ACC112 (cell line): ENCODE measurements around the gene SCARF2.
"Not testable (repeated sequence)": the region's sequence is repeated elsewhere in the genome, so short reads cannot be mapped to it uniquely, and the experiment has no call there.

Experiments used
- H2AFZ ChIP-seq: fragments of 200-600 bp; sonication (generic); one replicate; pipeline ENCODE4 v1.6.0; 2017; ENCODE audit warnings: antibody characterized with exemption, low read length; ENCODE audit not compliant: unreplicated experiment
- H3K27ac ChIP-seq: fragments of 200-600 bp; sonication (generic); 2 replicates; pipeline ENCODE4 v1.5.1; 2014; ENCODE audit warnings: low read depth, mild to moderate bottlenecking, antibody characterized with exemption, low read length, moderate library complexity
- H3K27me3 ChIP-seq: fragments of 200-600 bp; sonication (generic); 2 replicates; pipeline ENCODE4 v1.6.1; 2014; ENCODE audit warnings: mild to moderate bottlenecking, antibody characterized with exemption, low read length, moderate library complexity, mixed read lengths; ENCODE audit not compliant: insufficient read depth
- H3K36me3 ChIP-seq: fragments of 200-600 bp; sonication (generic); 2 replicates; pipeline ENCODE4 v1.6.1; 2016; ENCODE audit warnings: mild to moderate bottlenecking, antibody characterized with exemption, low read length, moderate library complexity, mixed read lengths; ENCODE audit not compliant: insufficient read depth
- H3K4me1 ChIP-seq: fragments of 200-600 bp; sonication (generic); one replicate; pipeline ENCODE4 v1.6.1; 2016; ENCODE audit warnings: low read length, mixed read lengths; ENCODE audit not compliant: insufficient read depth, unreplicated experiment, control insufficient read depth
- H3K4me3 ChIP-seq: fragments of 200-600 bp; sonication (generic); 2 replicates; pipeline ENCODE4 v1.5.1; 2014; ENCODE audit warnings: mild to moderate bottlenecking, low read depth, low read length
- H3K79me2 ChIP-seq: fragments of 200-600 bp; sonication (generic); one replicate; pipeline ENCODE4 v1.6.0; 2016; ENCODE audit warnings: low read length; ENCODE audit not compliant: control insufficient read depth, unreplicated experiment, insufficient read depth

The SCARF2 gene

DNA sequence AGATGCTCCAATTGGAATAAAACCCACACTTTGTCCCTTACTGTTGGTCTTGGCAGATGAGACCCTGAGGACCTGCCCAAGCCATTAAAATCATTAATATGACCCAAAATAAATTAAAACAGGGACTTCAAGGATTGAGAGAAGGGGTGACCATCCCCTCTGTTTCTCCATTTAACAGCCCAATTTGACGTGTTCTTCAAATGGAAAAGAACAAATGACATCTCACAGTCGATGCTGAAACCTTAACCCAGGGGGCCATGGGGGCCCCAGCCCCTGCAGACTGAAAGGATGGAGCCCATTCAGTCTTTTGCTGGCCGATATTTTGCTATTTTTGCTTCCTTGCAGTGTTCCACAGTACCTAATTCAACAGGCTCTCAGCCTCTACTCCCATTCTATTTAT, 23.2 kb downstream of the SCARF2 start:
- Histone ChIP-seq H3K27ac (no peak overlapping the region), H3K27me3 (no peaks in the 10 kb centered on the region), H3K4me1 (no peaks in the 10 kb centered on the region), H3K36me3 (no peaks in the 10 kb centered on the region), H3K4me3 (no peak overlapping the region), H2AFZ (no peak overlapping the region), H3K79me2 (no peaks in the 10 kb centered on the region)

DNA sequence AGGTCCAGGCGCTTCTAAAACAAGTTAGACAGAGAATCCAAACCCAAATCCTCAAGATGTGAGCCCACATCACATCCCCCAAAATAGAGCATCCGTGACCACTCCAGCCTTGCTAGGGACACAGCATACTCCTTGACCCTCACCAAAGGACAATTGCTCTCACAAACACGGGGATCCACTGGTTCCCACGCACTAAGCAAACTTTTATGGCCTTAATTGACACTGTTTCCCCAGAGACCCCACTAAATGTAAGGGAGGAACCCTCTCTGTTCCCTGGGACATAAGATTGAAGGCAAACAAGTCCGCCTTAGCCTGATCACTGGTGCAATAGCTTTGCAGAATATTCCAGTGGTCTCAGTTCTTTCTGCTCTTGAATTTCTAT, 23.6 kb downstream of the SCARF2 start:
- no peak overlapping the region for H3K27ac ChIP-seq
- H3K4me3 ChIP-seq = no peak overlapping the region
- H3K79me2 ChIP-seq = no peaks in the 10 kb centered on the region
- no peaks in the 10 kb centered on the region for H3K27me3 ChIP-seq
- no peaks in the 10 kb centered on the region for H3K4me1 ChIP-seq
- H3K36me3 ChIP-seq = no peaks in the 10 kb centered on the region
- no peak overlapping the region for H2AFZ ChIP-seq

DNA sequence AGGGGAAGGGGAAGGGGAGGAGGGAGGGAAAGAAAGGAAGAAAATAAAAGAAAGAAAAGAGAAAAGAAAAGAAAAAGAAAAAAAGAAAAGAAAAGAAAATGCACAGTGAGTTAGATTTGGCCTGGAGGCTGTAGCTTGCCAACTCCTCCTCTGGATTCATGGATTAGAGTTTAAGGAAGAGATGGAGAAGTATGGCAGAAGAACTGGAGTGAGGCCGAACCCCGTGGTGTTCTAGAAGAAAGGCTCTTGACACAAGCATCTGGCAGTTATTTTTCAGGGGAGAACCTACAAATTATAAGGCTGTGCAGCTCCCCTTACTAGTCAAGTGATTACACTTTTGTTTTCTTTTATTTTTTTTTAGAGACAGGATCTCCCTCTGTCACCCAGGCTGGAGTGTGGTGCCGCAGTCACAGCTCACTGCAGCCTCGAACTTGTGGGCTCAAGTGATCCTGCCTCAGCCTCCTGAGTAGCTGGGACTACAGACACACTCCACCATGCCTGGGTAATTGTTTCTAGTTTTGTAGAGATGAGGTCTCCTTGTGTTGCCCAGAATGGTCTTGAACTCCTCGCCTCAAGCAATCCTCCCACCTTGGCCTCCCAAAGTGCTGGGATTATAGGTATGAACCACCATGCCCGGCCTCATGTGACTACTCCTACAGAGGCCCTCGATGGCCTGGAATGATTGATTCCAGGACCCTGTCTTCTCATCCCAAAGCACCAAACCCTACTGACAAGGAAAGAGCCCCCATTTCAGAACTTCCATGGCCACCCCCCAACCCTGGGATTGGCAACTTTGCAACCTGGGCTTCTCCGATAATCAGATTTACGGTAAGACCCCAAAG, 24.2 kb downstream of the SCARF2 start:
- Histone ChIP-seq H3K4me1 (no peaks in the 10 kb centered on the region), H3K4me3 (no peak overlapping the region), H2AFZ (no peak overlapping the region), H3K79me2 (no peaks in the 10 kb centered on the region), H3K27ac (no peak overlapping the region), H3K27me3 (no peaks in the 10 kb centered on the region), H3K36me3 (no peaks in the 10 kb centered on the region)

DNA sequence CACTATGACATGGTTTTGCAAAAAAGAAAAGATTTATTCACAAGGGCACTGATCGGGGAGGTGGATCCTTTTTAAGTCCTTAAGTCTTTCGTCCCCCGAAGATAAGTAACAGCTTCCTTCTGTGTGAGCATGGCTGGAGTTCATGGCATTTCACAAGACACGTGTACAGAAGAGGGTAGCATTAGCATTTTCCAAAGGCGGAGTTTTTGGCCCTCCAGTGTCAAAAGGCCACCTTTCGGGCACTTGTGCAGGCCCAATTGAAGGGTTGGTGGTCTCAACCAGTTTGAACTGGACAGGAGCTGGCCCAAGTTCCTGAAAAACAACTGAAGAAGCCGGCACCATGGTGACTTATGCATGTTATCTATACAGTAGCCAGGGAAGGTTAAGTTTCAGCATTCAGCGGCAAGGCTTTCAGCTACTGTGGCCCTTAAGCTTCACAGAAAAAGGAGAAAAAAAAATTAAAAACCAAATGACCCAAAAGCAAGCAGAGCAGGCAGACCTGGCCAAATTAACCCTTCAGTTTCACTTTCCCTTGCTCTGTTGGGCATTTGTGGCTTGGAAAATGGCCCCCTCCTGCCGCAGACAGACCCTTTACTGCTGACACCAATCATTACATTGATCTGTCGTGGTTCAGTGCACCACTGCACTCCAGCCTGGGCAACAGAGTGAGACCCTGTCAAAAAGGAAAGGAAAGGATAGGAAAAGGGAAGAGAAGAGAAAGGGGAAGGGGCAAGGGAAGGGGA, 25.0 kb downstream of the SCARF2 start:
- Histone ChIP-seq H3K4me1 (no peaks in the 10 kb centered on the region), H3K27me3 (no peaks in the 10 kb centered on the region), H3K36me3 (no peaks in the 10 kb centered on the region), H2AFZ (no peak overlapping the region), H3K4me3 (no peak overlapping the region), H3K79me2 (no peaks in the 10 kb centered on the region), H3K27ac (no peak overlapping the region)

DNA sequence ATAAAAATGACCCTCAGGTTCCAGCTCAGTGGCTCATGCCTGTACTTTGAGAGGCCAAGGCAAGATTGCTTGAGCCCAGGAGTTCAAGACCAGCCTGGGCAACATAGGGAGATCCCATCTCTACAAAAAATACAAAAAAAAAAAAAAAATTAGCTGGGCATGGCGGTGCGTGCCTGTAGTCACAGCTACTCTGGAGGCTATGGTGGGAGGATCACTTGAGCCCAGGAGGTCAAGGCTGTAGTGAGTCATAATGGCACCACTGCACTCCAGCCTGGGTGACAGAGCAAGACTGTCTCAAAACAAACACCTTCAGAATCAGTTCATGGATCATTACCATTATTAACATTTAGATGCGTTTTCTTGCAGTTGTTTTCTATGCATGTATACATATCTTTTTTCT, 28.2 kb downstream of the SCARF2 start:
- not testable (repeated sequence) for H2AFZ ChIP-seq, H3K4me3 ChIP-seq, H3K27me3 ChIP-seq, H3K36me3 ChIP-seq, H3K4me1 ChIP-seq, H3K79me2 ChIP-seq, H3K27ac ChIP-seq

DNA sequence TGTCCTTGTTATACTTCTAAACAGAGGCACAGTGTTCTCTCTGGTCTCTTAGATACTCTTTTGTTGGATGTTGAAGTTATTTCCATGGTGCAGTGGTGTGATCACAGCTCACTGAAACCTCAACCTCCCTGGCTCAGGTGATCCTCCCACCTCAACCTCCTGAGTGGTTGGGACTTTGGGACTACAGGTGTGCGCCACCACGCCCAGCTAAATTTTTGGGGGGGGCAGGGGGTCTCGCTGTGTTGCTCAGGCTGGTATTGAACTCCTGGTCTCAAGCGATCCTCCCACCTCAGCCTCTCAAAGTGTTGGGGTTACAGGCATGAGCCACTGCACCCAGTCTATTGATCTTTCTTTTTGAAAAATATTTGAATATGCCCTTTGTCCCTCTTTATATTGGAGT, 28.7 kb downstream of the SCARF2 start:
- Histone ChIP-seq H3K27me3 (no peaks in the 10 kb centered on the region), H3K36me3 (no peaks in the 10 kb centered on the region), H3K27ac (no peak overlapping the region), H3K79me2 (no peaks in the 10 kb centered on the region), H2AFZ (no peak overlapping the region), H3K4me3 (no peak overlapping the region), H3K4me1 (no peaks in the 10 kb centered on the region)

DNA sequence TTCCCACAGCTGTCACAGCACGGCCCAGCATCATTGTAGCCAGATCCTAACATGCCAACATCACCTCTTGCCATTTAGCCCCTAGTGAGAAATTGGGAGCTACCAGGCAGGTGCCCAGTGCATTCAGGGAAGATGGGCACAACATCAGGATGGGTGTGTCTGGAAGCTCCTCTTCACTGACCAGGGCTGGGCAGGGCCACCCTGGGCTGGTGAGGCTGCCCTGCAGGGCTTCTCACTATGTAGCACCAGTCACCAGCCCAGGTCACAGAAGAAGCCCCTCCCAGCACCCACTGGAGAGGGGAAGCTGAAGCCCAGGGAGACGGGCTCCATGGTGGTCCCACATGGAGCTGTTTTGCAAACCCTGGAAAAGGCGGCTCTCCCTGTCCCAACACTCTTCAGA, 29.8 kb downstream of the SCARF2 start:
- no peak overlapping the region for H2AFZ ChIP-seq
- no peak overlapping the region for H3K27ac ChIP-seq
- no peaks in the 10 kb centered on the region for H3K27me3 ChIP-seq
- H3K4me1 ChIP-seq = no peaks in the 10 kb centered on the region
- H3K4me3 ChIP-seq = no peak overlapping the region
- H3K79me2 ChIP-seq = no peaks in the 10 kb centered on the region
- no peaks in the 10 kb centered on the region for H3K36me3 ChIP-seq

DNA sequence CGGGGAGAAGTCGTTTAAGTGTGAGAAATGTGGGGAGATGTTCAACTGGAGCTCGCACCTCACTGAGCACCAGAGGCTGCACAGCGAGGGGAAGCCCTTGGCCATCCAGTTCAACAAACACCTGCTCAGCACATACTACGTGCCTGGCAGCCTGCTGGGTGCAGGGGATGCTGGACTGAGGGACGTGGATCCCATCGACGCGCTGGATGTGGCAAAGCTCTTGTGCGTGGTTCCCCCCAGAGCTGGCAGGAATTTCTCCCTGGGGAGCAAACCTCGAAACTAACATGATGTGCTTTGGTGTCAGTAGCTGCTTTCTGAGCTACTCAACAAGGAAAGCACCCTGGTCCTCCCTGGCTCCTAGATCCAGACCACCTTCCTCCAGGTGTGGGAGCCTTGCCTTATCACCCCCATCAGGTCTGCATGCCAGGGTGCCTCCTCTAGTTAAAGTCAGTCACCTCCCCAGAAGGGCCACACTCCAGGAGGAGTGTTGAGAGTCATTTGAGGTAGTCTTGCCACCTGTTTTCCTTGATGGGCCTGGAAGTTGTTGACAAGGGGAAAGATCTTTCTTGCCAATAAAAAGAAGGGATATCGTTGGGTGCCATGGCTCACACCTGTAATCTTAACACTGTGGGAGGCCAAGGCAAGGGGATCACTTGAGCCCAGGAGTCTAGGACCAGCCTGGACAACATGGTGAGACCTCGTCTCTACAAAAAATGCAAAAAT, 30.8 kb downstream of the SCARF2 start:
- H3K27me3 ChIP-seq = no peaks in the 10 kb centered on the region
- H3K4me3 ChIP-seq = no peak overlapping the region
- H3K36me3 ChIP-seq = no peaks in the 10 kb centered on the region
- H3K79me2 ChIP-seq = no peaks in the 10 kb centered on the region
- H2AFZ ChIP-seq = no peak overlapping the region
- H3K27ac ChIP-seq = no peak overlapping the region
- H3K4me1 ChIP-seq = no peaks in the 10 kb centered on the region

DNA sequence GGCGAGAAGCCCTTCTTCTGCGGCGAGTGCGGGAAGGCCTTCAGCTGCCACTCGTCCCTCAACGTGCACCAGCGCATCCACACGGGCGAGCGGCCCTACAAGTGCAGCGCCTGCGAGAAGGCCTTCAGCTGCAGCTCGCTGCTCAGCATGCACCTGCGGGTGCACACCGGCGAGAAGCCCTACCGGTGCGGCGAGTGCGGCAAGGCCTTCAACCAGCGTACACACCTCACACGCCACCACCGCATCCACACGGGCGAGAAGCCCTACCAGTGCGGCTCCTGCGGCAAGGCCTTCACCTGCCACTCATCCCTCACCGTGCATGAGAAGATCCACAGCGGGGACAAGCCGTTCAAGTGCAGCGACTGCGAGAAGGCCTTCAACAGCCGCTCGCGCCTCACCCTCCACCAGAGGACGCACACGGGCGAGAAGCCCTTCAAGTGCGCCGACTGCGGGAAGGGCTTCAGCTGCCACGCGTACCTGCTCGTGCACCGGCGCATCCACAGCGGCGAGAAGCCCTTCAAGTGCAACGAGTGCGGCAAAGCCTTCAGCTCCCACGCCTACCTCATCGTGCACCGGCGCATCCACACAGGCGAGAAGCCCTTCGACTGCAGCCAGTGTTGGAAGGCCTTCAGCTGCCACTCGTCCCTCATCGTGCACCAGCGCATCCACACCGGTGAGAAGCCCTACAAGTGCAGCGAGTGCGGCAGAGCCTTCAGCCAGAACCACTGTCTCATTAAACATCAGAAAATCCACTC, 31.5 kb downstream of the SCARF2 start:
- H3K36me3 ChIP-seq = no peaks in the 10 kb centered on the region
- H3K79me2 ChIP-seq = no peaks in the 10 kb centered on the region
- H3K27me3 ChIP-seq = no peaks in the 10 kb centered on the region
- H2AFZ ChIP-seq = no peak overlapping the region
- no peaks in the 10 kb centered on the region for H3K4me1 ChIP-seq
- H3K27ac ChIP-seq = no peak overlapping the region
- H3K4me3 ChIP-seq = no peak overlapping the region

DNA sequence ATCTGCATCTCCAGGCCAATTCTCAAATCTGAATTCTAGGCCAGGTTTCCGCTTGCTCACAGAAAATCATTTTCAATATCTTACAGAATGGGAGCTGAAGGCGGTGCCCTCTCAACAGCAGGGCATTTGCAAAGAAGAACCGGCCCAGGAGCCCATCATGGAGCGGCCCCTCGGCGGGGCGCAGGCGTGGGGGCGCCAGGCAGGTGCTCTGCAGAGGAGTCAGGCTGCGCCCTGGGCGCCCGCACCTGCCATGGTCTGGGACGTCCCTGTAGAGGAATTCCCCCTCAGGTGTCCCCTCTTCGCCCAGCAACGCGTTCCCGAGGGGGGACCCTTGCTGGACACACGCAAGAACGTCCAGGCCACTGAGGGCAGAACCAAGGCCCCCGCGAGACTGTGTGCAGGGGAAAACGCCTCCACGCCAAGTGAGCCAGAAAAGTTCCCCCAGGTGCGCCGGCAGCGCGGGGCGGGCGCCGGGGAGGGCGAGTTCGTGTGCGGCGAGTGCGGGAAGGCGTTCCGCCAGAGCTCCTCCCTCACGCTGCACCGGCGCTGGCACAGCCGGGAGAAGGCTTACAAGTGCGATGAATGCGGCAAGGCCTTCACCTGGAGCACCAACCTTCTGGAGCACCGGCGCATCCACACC, 32.2 kb downstream of the SCARF2 start:
- Histone ChIP-seq H3K27ac (no peak overlapping the region), H3K36me3 (no peaks in the 10 kb centered on the region), H3K79me2 (no peaks in the 10 kb centered on the region), H3K4me1 (no peaks in the 10 kb centered on the region), H2AFZ (no peak overlapping the region), H3K4me3 (no peak overlapping the region), H3K27me3 (no peaks in the 10 kb centered on the region)
